NK-92 (cell line): ENCODE results near the gene ENTHD1.
"Not testable (repeated sequence)": the region's sequence is repeated elsewhere in the genome, so short reads cannot be mapped to it uniquely, and the experiment has no call there.

Experiments
- DNase-seq: peaks from one replicate; lab custom pipeline; 2025; ENCODE audit not compliant: unreplicated experiment; lab: John Stamatoyannopoulos, UW

ENTHD1 gene

DNA sequence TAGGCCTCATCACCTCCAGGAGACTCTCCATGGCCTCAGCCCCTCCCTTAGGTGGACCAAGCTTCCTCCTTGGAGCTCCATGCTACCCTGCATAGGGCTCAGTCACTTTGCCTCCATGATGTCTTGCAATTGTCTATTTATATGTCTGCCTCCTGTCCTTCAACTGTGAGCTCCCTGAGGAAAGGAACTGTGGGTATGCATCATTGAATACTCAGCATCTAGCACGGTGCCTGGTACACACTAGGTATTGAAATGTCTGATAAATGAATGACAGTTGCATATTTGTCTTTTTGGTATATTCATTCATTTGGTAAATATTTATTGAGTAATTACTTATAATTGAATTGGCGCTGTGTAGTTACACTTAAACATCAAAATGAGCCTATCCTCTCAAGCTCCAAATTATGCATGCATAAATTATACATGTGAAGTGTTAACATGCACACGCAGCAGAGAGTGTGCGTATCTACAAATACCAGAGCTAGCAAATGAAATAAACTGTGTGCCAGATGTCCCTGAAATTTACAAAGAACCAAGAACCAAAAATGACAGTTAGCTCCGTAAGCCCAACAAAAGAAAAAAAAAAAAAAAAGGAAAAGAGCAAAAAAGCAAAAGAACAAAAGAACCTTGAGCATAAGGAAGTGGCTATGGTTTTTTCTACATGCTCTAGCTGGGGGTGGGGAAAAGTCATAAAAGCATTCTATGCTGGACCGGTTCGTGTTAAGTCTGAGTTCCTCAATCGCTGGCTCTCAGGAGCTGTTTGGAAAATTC, 32.5 kb upstream of the ENTHD1 start:
- no peak for DNase-seq

DNA sequence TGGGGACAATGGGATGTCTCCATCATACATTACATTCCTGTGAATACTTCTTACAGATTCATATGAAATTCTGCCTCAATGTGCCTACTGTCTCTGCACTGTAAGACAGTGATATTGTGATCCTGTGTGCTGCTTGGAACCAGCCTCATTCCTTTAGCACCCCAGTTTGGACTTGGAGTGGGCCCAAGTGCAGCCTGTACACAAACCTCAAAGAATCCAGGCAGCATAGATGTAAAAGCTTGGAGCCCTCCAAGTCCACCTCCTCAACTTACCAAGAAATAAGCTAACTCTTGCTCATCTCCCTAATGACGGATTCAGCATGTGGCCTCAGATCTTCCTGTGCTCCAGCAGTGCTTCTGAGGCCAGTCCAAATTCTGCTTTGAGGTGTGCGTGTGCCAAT, 31.7 kb upstream of the ENTHD1 start:
- no peak for DNase-seq

DNA sequence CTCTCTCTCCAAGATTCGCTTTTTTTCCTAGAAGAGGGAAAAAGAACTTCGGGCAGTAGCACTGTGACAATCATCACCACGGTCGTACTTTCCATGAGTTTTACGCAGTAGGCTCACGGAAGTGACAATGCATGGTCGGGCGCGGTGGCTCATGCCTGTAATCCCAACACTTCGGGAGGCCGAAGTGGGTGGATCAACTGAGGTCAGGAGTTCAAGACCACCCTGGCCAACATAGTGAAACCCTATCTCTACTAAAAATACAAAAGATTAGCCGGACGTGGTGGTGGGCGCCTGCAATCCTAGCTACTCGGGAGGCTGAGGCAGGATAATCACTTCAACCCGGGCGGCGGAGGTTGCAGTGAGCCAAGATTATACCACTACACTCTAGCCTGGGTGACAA, 30.7 kb upstream of the ENTHD1 start:
- DNase-seq: no peak

DNA sequence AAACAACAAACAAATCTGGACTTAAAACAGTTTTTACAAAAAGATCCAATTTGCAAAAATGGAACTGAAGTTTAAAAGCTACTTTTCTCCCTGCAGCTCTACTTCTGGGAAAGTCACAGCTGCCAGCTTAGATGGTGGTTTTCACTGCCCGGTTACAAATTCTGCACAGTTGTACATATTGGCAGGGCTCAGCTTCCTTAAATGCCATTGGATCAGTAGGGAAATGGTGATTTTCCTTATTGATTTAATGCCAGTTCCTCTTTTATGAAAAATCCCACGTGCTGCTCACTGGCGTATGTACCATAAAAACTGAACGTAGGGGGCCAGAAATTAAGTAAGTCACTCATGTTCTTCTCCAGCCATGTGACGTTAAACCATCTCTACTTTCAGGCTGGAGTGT, 30.1 kb upstream of the ENTHD1 start:
- DNase-seq: no peak

DNA sequence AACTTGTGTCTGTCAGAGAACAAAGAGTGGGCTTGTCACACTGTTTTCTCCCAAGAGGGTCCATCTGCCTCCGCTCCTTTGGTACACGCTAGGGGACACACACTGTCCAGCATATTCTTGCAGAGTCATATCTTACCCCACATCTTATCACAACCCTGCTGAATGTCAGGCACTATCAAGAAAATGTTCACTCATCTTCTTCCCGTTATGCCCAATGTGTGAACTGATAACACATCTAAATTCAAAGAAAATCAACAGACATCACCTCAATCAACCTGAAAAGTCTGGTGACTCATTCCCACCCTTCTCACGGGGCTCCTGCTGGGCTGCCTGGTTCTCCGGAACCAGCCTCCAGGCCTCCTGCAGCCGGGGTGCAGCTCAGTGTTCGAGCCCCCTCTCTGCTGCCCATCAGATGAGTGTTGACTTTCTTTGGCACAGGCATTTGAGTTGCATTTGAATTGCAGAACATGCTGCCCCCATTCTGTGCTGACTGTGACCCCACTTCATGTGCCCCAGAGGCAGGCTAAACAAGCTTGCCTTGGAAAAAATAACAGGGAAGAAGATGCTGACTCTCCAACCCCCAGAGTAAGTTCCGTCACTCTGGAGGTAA, 26.7 kb upstream of the ENTHD1 start:
- DNase-seq: no peak

DNA sequence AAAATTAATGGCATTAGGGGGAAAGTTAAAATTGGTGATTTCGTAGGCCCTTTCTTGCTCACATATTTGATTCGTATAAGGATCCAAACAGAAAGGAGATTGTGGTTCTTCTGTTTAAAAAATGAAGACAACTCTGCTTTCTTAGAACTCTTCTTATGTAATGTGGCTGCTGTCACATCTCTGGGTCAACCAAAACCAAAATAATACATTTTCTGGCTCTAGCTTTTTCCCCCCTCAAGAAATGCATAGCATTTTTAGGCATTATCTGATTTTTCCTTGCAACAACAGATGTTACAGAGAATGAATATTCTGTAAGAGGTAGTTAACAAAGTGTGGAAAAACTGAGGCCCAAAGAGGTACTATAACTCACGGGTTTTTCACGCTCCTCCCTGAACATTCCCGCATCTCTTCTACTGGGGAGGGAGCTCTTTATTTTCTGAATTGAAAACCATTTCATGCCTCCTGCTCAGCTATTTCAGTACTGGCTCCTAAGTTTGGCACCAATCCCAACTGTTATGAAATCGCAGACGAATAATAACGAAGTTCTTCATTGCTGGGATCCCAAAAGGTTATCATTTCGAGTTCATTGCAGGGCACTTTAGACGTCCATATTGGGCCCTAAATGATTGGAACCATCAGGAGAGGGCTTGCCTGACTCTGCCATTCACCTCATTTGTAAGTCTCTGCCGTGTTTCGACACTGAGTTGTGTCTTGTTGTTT, 24.4 kb upstream of the ENTHD1 start:
- DNase-seq: no peak

DNA sequence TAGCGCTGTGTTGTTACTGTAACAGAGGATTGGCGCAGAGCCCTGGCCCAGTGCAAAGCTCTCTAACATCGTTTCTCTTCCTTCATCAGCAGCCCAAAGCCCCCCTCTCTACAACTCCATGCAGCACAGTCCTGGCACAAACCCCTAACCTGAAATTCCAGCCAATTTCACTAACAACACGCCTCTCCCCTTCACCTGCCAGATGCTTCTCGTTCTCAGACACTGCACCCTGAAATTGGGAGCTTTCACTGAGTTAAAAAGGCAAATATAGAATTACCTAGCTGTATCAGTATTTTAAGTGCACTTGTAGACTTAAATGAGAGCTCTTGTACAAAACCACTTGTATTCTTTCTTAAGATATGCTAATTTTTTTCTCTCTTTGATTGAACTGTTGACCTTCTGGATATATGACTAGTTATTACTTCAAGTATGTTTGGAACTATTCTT, 23.7 kb upstream of the ENTHD1 start:
- no peak for DNase-seq

DNA sequence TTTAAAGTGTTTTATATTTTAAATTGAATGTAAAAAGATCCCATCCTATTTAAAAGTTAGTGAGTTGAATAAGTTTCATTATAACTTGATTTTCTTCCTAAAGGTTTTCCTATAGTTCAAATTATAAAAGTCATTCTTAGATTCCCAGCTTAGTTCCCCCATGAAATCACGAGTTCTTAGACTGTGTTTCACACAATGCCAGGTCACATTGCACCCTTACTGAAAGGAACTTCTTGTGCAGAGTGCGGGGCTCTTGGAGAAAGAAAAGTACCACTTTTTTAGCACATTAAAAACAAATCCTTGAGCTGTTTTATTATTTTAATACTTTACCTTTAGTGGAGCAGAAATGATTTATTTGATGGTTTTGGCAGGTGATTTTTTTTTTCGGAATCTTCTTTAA, 22.9 kb upstream of the ENTHD1 start:
- no peak for DNase-seq

DNA sequence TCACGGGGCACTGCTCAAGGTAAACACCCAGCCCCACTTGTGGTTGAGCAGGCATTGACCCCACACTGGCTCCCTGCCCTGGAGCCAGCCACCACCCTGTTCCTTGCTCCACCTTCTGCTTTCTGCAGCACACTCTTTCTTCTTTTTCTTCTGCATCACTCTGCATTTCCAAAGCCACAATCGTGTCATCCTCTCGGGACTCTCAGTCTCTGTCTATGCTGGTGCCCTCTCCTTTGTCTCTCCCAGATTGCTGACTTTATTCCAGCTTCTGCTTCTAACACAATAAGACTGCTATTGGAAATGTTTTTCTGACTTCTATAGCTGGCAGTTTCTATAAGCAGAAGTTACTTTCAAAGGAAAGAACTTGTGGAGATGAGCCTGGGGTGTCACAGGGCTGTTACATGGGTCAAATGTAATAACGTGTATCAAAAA, 21.8 kb upstream of the ENTHD1 start:
- no peak for DNase-seq

DNA sequence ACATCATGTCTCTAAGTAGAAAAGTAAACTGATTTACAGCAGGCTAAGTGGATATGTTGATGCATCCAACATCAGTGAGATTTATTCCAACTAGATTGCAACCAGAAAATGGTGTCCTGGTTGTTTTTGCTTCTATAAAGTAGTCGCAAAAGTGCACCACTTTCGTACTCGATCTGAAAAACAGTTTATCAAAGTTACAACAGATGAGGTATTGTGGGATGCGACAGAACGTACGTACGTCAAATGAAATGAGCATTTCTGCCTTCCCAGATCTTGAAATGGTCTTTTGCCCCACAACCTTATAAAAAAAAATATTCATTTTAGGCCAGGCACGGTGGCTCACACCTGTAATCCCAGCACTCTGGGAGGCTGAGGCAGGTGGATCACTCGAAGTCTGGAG, 21.0 kb upstream of the ENTHD1 start:
- DNase-seq: no peak

DNA sequence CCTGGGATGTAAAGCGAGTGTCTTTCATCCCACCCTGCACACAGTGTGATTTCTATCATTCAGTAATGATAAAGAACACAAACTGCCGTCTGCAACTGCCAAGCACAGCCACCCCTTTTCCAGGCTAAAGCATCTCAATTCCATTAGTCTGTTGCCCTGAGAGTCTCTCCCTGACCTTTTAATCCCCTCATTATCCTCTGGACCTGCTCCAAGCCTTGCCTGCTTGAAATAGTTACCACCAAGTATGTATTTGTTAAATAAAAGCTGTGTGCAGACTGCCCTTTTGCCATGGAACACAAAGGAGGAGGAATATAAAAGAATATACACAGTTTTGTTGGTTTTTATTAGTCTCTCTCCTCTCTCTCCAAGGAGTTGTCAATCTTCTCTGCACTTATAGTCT, 20.3 kb upstream of the ENTHD1 start:
- no peak for DNase-seq

DNA sequence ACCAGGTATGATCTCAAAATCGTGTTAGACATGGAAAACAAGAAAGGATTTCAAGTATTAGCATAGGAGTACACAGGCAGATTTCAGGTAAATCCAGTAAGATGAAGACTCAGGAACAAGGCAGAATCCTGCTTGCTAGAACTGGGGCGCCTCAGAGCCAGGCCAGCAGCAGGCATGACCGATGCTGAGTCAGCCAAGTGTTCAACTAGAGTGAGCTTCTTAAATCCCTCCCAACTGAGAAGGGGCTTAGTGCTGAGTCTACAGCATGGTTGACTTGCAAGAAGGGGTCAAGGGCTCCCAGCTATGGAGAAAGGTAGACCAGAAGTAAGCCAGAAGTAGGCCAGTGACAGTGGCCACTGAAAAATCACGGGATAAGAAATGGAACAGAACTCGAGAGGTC, 19.8 kb upstream of the ENTHD1 start:
- DNase-seq: no peak

DNA sequence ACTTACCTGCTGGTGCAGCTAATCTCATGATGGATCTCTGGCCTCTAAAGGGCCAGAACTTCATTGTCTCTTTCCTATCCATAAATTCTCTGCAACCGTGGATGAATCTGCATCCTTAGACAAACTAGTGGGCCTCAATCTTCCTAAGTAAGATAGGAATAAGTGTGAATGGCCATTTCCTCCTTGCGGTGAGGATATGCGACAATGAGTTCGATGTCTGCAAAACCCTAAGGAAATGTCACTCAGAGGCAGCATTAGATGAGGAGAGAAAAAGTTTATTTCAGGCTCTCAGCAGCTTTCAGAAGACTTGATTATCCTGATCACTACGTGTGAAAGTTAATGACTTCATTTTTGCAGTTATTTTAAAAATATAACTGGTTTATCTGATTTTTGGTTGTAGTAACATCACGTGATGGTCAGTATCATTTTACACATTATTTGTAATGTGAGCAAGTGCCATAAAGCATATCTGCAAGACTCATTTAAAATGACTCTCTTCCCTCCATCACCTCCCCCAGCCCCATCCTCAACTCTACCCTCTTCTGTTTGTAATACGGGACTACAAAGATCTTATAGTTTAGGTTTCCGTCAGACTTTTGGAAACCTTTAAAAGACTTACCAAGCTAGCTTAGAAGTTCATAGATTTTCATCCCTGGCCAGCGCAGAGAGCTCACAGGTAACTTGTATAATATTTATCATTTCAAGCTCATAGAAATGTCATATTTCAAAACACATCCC, 17.5 kb upstream of the ENTHD1 start:
- no peak for DNase-seq

DNA sequence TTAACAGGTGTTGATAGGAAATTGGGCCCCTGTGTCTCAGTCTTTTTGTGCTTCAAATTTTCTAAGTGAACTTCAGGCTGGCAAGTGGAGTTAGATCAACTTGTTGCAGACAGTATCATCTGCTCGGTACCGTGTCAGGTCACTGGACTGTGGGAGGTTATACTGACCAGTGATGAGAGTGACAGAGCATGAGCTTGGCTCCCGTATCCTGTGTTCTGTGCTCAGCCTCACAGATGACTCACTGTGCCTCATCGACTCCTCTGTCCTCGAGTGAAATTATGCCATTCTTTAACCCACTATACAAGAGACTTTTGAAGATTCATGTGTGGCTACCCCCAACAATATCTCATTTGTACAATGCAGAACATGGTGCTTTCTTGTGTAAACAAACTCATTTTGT, 15.2 kb upstream of the ENTHD1 start:
- no peak for DNase-seq

DNA sequence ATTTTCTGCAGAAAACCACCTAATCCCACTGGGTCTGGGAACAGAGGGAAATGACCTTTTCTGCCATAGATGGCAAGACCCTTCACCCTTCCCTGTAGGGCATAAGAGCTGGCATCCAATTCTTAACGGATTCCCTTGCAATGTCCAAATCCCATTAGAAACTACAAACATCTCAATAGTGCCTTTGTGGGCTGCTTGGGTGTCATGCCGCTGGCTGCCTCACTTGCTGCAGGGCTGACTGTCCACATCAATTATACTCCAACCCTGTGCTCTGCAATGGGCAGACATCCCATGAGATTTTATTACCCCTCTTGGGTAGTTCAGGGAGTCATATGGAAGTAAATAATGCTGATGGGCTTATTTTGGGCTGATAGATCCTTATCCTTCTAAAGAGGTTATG, 14.6 kb upstream of the ENTHD1 start:
- DNase-seq: no peak

DNA sequence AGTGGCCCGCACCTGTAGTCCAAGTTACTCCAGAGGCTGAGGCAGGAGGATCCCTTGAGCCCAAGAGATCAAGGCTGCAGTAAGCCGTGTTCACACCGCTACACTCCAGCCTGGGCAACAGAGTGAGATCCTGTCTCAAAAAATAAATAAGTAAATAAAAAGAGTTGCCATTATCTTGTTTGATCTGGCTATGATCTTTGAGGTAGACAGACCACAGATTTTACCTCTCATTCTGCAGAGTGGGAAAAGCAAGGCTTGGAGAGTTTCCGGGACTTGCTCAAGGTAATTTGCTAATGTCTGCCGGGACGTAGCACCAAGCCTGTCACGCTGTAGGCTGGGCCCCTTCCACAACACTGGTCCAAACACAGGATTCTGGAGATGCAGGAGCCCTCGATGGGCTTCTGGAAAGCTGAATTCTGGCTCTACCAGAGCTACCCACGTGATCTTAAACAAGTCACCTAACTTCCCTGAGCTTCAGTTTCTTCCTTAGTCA, 14.1 kb upstream of the ENTHD1 start:
- DNase-seq: no peak

DNA sequence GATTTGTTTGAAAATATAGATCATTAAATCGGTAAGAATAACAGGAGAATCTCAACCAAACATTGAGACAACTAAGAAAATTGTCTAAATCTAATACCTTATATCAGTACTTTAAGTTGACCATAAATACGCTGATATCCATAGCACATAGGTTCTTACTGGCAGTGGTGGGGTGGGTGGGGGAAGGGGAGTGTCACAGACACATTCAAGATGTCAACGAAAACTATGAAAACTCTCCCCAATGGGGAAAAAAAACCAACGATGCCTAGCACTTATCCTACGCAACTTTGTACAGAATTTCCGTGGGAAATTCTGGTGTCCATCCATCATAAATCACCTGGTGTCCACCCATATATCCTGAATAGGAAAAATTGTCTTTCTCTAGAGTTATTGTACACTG, 13.5 kb upstream of the ENTHD1 start:
- DNase-seq: no peak

DNA sequence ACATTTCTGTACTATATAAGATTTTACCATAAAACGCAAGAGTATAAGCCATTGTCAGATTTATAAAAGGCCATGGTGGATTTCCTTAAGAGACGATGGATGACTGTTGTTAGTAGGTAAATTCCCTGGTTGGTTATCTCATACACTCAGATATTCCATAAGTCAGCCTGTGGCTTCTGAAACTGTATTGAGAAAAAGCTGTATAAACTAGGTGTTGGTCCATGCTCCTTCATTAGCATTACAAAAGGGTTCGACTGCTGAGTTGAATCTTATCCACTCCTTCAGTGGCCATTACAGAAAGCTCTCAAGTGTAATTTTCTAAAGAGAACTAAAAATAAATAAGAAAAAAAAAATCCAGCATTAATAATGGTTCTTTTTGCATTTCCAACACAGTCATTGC, 12.6 kb upstream of the ENTHD1 start:
- no peak for DNase-seq

DNA sequence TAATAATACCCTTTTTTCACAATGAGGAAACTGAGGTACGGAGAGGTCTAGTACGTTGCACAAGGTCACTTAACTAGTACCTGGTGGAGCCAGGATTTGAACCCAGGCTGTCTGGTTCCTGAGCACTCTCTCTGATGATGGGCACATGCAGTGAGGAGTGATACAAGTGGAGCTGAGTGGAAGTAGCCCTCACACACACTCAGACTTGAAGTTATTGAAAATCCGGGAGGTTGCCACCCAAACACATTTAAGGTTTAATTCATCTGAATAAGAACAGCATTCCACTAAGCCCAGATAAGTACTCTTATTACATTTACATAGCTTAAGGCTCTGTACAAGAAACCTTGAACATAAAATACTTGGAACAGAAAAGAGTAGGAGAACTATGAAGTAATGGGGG, 12.1 kb upstream of the ENTHD1 start:
- DNase-seq: no peak

DNA sequence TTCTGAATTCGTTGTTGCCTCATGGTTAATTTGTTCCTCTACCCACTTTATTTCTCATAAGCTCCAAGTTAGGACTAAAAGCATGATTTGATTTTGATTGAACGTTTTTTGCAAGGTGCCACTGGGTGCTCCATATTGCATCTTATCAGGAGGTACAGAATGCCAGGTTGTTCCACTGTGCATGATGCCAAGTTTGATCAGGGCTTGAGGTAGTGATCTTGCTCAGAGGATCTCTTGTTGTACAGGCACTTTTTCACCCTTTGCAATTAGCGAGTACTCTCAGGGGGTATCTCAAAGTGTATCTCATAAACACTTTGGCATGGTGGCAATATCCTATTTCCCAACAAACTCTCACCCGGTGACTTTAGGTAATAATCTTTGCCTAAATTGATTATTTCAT, 11.3 kb upstream of the ENTHD1 start:
- DNase-seq: no peak

DNA sequence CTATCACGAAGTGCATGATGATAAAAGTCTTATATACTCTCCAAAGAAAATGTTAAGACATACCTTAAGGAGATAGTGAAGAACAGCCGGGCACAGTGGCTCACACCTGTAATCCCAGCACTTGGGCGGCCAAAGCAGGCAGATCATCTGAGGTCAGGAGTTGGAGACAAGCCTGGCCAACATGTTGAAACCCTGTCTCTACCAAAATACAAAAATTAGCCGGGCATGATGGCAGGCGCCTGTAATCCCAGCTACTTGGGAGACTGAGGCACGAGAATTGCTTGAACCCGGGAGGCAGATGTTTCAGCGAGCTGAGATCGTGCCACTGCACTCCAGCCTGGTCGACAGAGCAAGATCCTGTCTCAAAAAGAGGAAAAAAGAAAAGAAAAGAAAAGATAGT, 10.5 kb upstream of the ENTHD1 start:
- DNase-seq: not testable (repeated sequence)
